ENCODE measurements around the gene MAN2B2.

MAN2B2 gene

DNA sequence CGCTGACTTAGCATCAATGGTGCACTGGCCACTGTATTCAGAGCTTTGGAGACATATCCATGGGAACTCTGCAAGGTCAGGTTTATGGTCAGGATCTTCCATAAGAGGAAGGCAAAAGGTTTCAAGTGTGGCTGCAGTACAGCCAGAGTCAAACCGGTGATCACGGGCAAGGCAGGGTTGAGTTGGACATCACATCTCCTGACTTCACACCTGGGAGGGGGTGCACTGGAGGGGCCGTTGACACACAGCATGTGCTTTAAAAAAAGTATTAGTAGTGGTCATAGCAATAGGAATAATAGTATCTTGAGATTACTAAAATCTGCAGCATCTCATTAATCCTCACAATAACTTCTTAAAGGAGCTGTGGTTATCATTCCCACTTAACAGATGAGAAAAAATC is 28.9 kb upstream of the MAN2B2 start:
- no peak overlapping the region for H3K27ac ChIP-seq (ENCODE audit: low read depth, low read length)
- H3F3A ChIP-seq (ENCODE audit: insufficient read depth) = no peaks in the 10 kb centered on the region
- no peaks in the 10 kb centered on the region for H3K9me2 ChIP-seq (replicated peaks; ENCODE audit: insufficient read depth, low read length)
- H3K4me2 ChIP-seq (ENCODE audit: low read depth, low read length, poor library complexity, severe bottlenecking) = no peak overlapping the region
- no peaks in the 10 kb centered on the region for H3K36me3 ChIP-seq (ENCODE audit: low read length)
- no peaks in the 10 kb centered on the region for H4K20me1 ChIP-seq (ENCODE audit: low read depth, low read length)
- H2AFZ ChIP-seq (ENCODE audit: low read depth, low read length, severe bottlenecking) = no peak overlapping the region
- TF ChIP-seq, protein P1, sequence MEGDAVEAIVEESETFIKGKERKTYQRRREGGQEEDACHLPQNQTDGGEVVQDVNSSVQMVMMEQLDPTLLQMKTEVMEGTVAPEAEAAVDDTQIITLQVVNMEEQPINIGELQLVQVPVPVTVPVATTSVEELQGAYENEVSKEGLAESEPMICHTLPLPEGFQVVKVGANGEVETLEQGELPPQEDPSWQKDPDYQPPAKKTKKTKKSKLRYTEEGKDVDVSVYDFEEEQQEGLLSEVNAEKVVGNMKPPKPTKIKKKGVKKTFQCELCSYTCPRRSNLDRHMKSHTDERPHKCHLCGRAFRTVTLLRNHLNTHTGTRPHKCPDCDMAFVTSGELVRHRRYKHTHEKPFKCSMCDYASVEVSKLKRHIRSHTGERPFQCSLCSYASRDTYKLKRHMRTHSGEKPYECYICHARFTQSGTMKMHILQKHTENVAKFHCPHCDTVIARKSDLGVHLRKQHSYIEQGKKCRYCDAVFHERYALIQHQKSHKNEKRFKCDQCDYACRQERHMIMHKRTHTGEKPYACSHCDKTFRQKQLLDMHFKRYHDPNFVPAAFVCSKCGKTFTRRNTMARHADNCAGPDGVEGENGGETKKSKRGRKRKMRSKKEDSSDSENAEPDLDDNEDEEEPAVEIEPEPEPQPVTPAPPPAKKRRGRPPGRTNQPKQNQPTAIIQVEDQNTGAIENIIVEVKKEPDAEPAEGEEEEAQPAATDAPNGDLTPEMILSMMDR (IDR thresholded peaks at IDR 0.05; ENCODE audit: insufficient read depth, low read length, poor library complexity, severe bottlenecking) = no peak
- TF ChIP-seq EZH2phosphoT487 (conservative IDR thresholded peaks at IDR 0.05; ENCODE audit: low read length) = no peak
- H3K9me3 ChIP-seq (ENCODE audit: insufficient read depth, low read length) = no peaks in the 10 kb centered on the region
- no peak overlapping the region for H3K9ac ChIP-seq (ENCODE audit: low read length)
- H3K79me2 ChIP-seq (ENCODE audit: insufficient read depth, low read length) = no peaks in the 10 kb centered on the region
- no peak overlapping the region for H3K4me3 ChIP-seq (ENCODE audit: insufficient read depth, low read length, poor library complexity, severe bottlenecking)
- H3K27me3 ChIP-seq (ENCODE audit: low read length) = no peaks in the 10 kb centered on the region

DNA sequence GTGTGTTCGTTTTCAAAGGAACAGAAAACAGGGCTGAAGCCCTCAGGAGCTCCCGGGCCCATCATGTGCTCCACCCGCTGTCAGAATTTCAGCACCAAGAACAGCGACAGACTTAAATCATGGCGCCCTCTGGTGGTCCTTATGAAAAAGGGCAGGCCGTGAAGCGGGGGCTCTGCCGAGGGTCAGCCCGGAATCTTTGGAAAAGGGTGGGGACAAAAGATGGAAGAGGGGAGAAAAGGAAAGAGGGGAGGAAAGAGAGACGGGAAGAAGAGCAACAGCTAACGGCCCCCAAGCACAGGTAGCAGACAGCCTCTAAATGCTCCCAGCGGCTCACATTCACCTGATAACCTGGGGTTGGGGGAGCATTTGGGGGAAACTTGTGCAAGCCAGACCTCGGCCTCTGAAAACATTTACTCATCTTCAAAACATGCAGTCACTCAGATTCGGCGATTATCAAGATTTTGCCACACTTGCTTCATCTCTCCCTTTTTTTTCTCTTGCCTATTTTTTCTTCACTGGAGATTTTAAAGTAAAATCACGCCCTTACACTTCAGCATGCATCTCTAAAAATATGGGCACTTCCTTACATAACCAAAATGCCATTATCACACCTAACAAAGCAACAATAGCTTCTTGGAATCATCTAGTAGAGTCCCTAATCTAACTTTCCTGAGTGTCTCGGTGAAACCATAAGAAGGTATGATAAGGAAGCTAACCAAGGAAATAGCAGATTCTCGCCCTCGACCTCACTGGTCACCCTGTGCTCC is 28.1 kb upstream of the MAN2B2 start:
- H3K9me2 ChIP-seq (replicated peaks; ENCODE audit: insufficient read depth, low read length) = no peaks in the 10 kb centered on the region
- no peak overlapping the region for H2AFZ ChIP-seq (ENCODE audit: low read depth, low read length, severe bottlenecking)
- TF ChIP-seq, protein P1 (IDR thresholded peaks at IDR 0.05; ENCODE audit: insufficient read depth, low read length, poor library complexity, severe bottlenecking) = peak; percentile 97
- TF ChIP-seq EZH2phosphoT487 (conservative IDR thresholded peaks at IDR 0.05; ENCODE audit: low read length) = no peak
- H4K20me1 ChIP-seq (ENCODE audit: low read depth, low read length) = no peaks in the 10 kb centered on the region
- no peak overlapping the region for H3K4me3 ChIP-seq (ENCODE audit: insufficient read depth, low read length, poor library complexity, severe bottlenecking)
- no peaks in the 10 kb centered on the region for H3K9me3 ChIP-seq (ENCODE audit: insufficient read depth, low read length)
- no peaks in the 10 kb centered on the region for H3K27me3 ChIP-seq (ENCODE audit: low read length)
- no peaks in the 10 kb centered on the region for H3K79me2 ChIP-seq (ENCODE audit: insufficient read depth, low read length)
- H3F3A ChIP-seq (ENCODE audit: insufficient read depth) = no peaks in the 10 kb centered on the region
- no peak overlapping the region for H3K27ac ChIP-seq (ENCODE audit: low read depth, low read length)
- H3K36me3 ChIP-seq (ENCODE audit: low read length) = no peaks in the 10 kb centered on the region
- no peak overlapping the region for H3K9ac ChIP-seq (ENCODE audit: low read length)
- H3K4me2 ChIP-seq (ENCODE audit: low read depth, low read length, poor library complexity, severe bottlenecking) = no peak overlapping the region

DNA sequence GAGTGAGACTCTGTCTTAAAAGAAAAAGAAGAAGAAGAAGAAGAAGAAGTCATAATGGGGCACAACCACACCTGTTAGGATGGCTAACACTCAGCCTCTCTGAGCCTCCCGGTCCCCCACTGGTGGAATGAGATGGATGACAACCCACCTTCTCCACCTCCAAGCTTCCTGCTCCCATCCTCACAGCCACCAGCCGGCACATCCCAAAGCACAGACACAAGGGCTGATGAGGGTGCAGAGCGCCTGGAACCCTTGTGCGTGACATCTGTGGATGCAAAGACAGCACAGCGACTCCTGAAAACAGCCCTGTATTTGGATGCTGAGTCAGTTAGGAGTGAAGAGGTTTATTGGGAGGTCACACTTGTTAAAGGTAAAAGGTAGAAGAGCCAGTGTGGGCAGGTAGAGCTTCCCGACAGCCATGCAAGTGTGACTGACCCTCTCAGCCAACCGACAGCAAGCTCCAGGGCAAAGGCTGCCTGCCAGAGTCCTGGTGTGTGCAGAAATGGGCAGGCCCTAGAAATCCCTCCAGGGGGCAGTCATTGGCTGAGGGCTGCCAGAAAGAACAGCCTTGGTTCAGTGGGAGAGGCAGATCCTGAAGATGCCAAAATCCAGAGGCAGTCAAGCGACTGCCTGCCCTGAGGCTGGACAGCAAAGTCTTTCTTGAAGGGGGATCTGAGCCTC is 26.6 kb upstream of the MAN2B2 start:
- TF ChIP-seq EZH2phosphoT487 (conservative IDR thresholded peaks at IDR 0.05; ENCODE audit: low read length) = no peak
- TF ChIP-seq, protein P1 (IDR thresholded peaks at IDR 0.05; ENCODE audit: insufficient read depth, low read length, poor library complexity, severe bottlenecking) = no peak
- Histone ChIP-seq H4K20me1 (ENCODE audit: low read depth, low read length) (no peaks in the 10 kb centered on the region), H3K27ac (ENCODE audit: low read depth, low read length) (no peak overlapping the region), H3K9ac (ENCODE audit: low read length) (no peak overlapping the region), H3K4me3 (ENCODE audit: insufficient read depth, low read length, poor library complexity, severe bottlenecking) (no peak overlapping the region), H3K9me2 (replicated peaks; ENCODE audit: insufficient read depth, low read length) (no peaks in the 10 kb centered on the region), H3K79me2 (ENCODE audit: insufficient read depth, low read length) (no peaks in the 10 kb centered on the region), H3K4me2 (ENCODE audit: low read depth, low read length, poor library complexity, severe bottlenecking) (no peak overlapping the region), H3K27me3 (ENCODE audit: low read length) (no peaks in the 10 kb centered on the region), H3K9me3 (ENCODE audit: insufficient read depth, low read length) (no peaks in the 10 kb centered on the region), H3F3A (ENCODE audit: insufficient read depth) (no peaks in the 10 kb centered on the region), H3K36me3 (ENCODE audit: low read length) (no peaks in the 10 kb centered on the region), H2AFZ (ENCODE audit: low read depth, low read length, severe bottlenecking) (no peak overlapping the region)
